ENCODE data around the gene C1orf167. TPM values are rescaled to one million over a fixed set of nuclear protein-coding genes. Genes with fewer than 3 reads are reported as not detected.

The C1orf167 gene
- total RNA-seq, 6 experiments from 2014 or later = not detected

- intact Hi-C loops (cut with DNase I) = no loop called here
- Histone ChIP-seq H3K36me3 (peaks cover 0 to 85% (median 24%) of the 10 kb centered on the region in 4 donors), H3K4me1 (no peaks in the 10 kb centered on the region), H3K27me3 (no peaks in the 10 kb centered on the region), H3K27ac (no peak overlapping the region), H3K4me3 (no peak overlapping the region), H3K9me3 (no peaks in the 10 kb centered on the region)
- ATAC-seq (no peak), DNase-seq (no peak)
- WGBS (ENCODE audit: insufficient coverage, low coverage, low lambda C conversion rate, missing lambda C conversion rate) = 78% methylated on average over 3 of the region's 3 CpGs
- TF ChIP-seq CTCF (IDR thresholded peaks at IDR 0.05) = no peak
- TF ChIP-seq POLR2A (IDR thresholded peaks at IDR 0.05) = no peak
Observed at GRCh38 chr1:11822091-11822490, 60.1 kb downstream of the C1orf167 start.

DNA sequence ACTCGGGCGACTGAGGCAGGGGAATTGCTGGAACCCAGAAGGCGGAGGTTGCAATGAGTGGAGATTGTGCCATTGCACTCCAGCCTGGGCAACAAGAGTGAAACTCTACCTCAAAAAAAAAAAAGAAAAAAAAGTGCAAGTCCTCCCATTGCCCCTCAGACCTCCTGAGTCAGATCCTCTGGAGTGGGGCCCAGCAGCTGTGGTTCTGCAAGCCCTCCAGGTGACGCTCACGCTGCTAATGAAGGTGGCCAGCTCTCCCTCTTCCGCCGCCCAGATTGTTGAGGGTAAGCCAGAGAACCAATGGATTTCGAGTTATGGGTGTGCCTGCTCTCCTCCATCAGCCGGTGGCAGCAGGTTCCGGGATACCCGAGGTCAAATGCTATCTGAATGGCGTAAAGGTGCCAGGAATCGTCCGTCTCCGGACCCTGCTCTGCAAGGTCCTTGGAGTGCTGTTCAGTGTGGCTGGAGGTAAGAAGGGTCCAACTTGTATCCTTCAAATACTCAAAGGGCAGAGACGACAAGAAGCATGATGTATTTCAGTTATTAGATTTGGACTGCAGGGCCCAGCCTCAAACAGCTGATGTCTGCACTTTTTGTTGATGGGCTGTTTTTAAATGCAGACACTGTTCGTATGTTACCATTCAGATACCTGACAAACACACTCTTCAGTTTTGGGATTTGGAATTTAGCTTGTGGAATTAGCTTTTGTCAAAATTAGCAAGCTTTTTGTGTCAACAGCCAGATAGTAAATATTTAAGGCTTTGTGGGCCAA lies 61.6 kb downstream of the C1orf167 start:
- no peaks in the 10 kb centered on the region for H3K27me3 ChIP-seq
- H3K4me3 ChIP-seq = no peak overlapping the region
- WGBS (ENCODE audit: insufficient coverage, low coverage, low lambda C conversion rate, missing lambda C conversion rate) = 80% methylated on average over 11 of the region's 17 CpGs
- no peaks in the 10 kb centered on the region for H3K9me3 ChIP-seq
- intact Hi-C loops (cut with DNase I) = no loop called here
- TF ChIP-seq CTCF (IDR thresholded peaks at IDR 0.05) (no peak), POLR2A (IDR thresholded peaks at IDR 0.05) (no peak)
- no peak overlapping the region for H3K27ac ChIP-seq
- H3K4me1 ChIP-seq = no peaks in the 10 kb centered on the region
- no peak for ATAC-seq
- H3K36me3 ChIP-seq = peaks cover 0 to 84% (median 22%) of the 10 kb centered on the region in 4 donors
- DNase-seq = no peak

DNA sequence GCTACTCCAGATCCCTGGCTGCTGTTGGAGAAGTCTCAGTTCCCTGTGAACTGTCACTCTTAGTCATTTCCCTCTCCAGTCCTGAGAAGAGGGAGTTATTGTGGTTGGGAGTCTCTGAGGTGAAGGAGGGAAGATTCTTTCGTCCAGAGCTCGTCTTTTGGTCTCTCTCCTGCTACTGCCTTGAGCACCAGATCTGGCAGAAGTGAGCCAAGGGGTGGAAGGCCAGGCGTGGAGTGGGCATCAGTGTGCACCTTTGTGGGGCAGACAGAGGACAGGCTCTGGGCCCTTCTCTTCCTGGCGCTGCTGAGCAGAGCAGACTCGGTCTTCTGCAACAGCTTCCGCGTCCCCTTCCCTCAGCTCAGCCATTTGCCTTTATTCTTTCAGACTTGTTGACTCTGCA lies 63.1 kb downstream of the C1orf167 start:
- Histone ChIP-seq H3K27ac (no peak overlapping the region), H3K4me1 (no peaks in the 10 kb centered on the region), H3K4me3 (no peak overlapping the region), H3K9me3 (no peaks in the 10 kb centered on the region), H3K36me3 (peaks cover 0 to 82% (median 18%) of the 10 kb centered on the region in 4 donors), H3K27me3 (no peaks in the 10 kb centered on the region)
- intact Hi-C loops (cut with DNase I) = no loop called here
- TF ChIP-seq CTCF (IDR thresholded peaks at IDR 0.05) (no peak), POLR2A (IDR thresholded peaks at IDR 0.05) (no peak)
- WGBS (ENCODE audit: insufficient coverage, low coverage, low lambda C conversion rate, missing lambda C conversion rate) = 87% methylated on average over 6 of the region's 7 CpGs
- ATAC-seq (no peak), DNase-seq (no peak)

DNA sequence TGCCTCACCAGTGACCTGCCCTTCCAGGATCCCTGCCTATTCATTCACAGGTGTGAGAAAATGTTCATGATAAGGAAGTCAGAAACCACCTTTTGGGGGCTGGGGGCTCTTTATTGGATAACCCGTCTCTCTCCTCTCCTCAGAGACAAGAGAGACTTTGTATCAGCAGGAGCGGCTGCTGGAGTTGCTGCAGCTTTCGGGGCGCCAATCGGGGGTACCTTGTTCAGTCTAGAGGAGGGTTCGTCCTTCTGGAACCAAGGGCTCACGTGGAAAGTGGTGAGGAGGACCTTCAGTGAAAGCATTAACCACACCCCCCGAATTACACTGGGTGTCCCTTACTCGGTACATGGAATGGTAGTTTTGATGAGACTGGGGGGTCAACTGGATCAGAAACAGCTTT lies 65.0 kb downstream of the C1orf167 start:
- peaks cover 0 to 83% (median 18%) of the 10 kb centered on the region in 4 donors for H3K36me3 ChIP-seq

More for the DNA sequence above, 65.0 kb downstream of the C1orf167 start:
- no peaks in the 10 kb centered on the region for H3K9me3 ChIP-seq
- ATAC-seq (no peak), DNase-seq (no peak)
- H3K27me3 ChIP-seq = no peaks in the 10 kb centered on the region
- 100% methylated on average over 1 of the region's 9 CpGs for WGBS (ENCODE audit: insufficient coverage, low coverage, low lambda C conversion rate, missing lambda C conversion rate)
- intact Hi-C loops (cut with DNase I) = no loop called here
- TF ChIP-seq POLR2A (IDR thresholded peaks at IDR 0.05) (no peak), CTCF (IDR thresholded peaks at IDR 0.05) (no peak)
- H3K4me3 ChIP-seq = no peak overlapping the region
- no peak overlapping the region for H3K27ac ChIP-seq
- no peaks in the 10 kb centered on the region for H3K4me1 ChIP-seq
